GM23338 (cell line): ENCODE data around the gene DAPL1. TPM values are rescaled to one million over a fixed set of nuclear protein-coding genes. Genes with fewer than 3 reads are reported as not detected.

Experiments
- ATAC-seq: fragments of 200-7000 bp; cut with Tn5 transposase; 3 replicates; pipeline ENCODE4 v1.9.1; 2020
- DNase-seq: peaks from one replicate; pipeline ENCODE4 v3.0.0-alpha.2; 2015; ENCODE audit warnings: low spot score
- H2AFZ ChIP-seq: fragments of 200-600 bp; sonication (generic); 2 replicates; pipeline ENCODE4 v1.8.0; 2016; ENCODE audit warnings: antibody characterized with exemption, mild to moderate bottlenecking, moderate library complexity
- H3F3A ChIP-seq: fragments of 200-600 bp; sonication (generic); replicated peaks from 2 replicates; pipeline ENCODE4 v1.8.0; 2017; ENCODE audit warnings: antibody characterized with exemption, mixed run types, low read depth
- H3K27ac ChIP-seq: fragments of 200-600 bp; sonication (generic); 2 replicates; pipeline ENCODE4 v1.6.1; 2016; ENCODE audit warnings: low read depth
- H3K27me3 ChIP-seq: fragments of 200-600 bp; sonication (generic); 2 replicates; pipeline ENCODE4 v1.8.0; 2016; ENCODE audit warnings: mild to moderate bottlenecking, mixed run types, moderate library complexity; ENCODE audit not compliant: insufficient read depth
- H3K36me3 ChIP-seq: fragments of 200-600 bp; sonication (generic); 2 replicates; pipeline ENCODE4 v1.8.0; 2016; ENCODE audit warnings: mild to moderate bottlenecking; ENCODE audit not compliant: insufficient read depth
- H3K4me1 ChIP-seq: fragments of 200-600 bp; sonication (generic); 2 replicates; pipeline ENCODE4 v1.8.0; 2016; ENCODE audit warnings: mild to moderate bottlenecking, moderate library complexity; ENCODE audit not compliant: insufficient read depth
- H3K4me2 ChIP-seq: fragments of 200-600 bp; sonication (generic); 2 replicates; pipeline ENCODE4 v1.7.1; 2017; ENCODE audit warnings: mixed run types
- H3K4me3 ChIP-seq: fragments of 200-600 bp; sonication (generic); 2 replicates; pipeline ENCODE4 v1.6.1; 2016; ENCODE audit warnings: mixed run types
- H3K79me2 ChIP-seq: fragments of 200-600 bp; sonication (generic); replicated peaks from 2 replicates; pipeline ENCODE4 v1.8.0; 2017; ENCODE audit warnings: mild to moderate bottlenecking; ENCODE audit not compliant: insufficient read depth
- H3K9me2 ChIP-seq: fragments of 200-600 bp; sonication (generic); 2 replicates; pipeline ENCODE4 v1.8.0; 2017; ENCODE audit not compliant: insufficient read depth
- H4K20me1 ChIP-seq: fragments of 200-600 bp; sonication (generic); replicated peaks from 2 replicates; pipeline ENCODE4 v1.8.0; 2017; ENCODE audit warnings: mild to moderate bottlenecking; ENCODE audit not compliant: insufficient read depth
- H3K27ac Mint-ChIP-seq: 2 replicates; pipeline ENCODE4 v1.8.0; 2020; ENCODE audit warnings: inconsistent platforms, mild to moderate bottlenecking, moderate library complexity, mixed read lengths
- H3K27me3 Mint-ChIP-seq: 3 replicates; pipeline ENCODE4 v1.8.0; 2022; ENCODE audit warnings: low read depth, mild to moderate bottlenecking, moderate library complexity, mixed read lengths, inconsistent platforms; ENCODE audit not compliant: insufficient read depth, poor library complexity
- H3K36me3 Mint-ChIP-seq: 3 replicates; pipeline ENCODE4 v1.8.0; 2021; ENCODE audit warnings: low read depth, mild to moderate bottlenecking, inconsistent platforms, moderate library complexity, mixed read lengths
- H3K4me1 Mint-ChIP-seq: 3 replicates; pipeline ENCODE4 v1.8.0; 2020; ENCODE audit warnings: mild to moderate bottlenecking, inconsistent platforms, mixed read lengths
- H3K4me3 Mint-ChIP-seq: 3 replicates; pipeline ENCODE4 v1.8.0; 2021; ENCODE audit warnings: moderate library complexity, mild to moderate bottlenecking, inconsistent platforms, mixed read lengths
- H3K9me3 Mint-ChIP-seq: 3 replicates; pipeline ENCODE4 v1.8.0; 2020; ENCODE audit warnings: moderate library complexity, mild to moderate bottlenecking, inconsistent platforms, mixed read lengths
- CREB1 ChIP-seq: fragments of 250-450 bp; sonication (Bioruptor Pico); IDR thresholded peaks from 2 replicates; pipeline ENCODE4 v1.5.0; 2020; ENCODE audit warnings: low read depth, mild to moderate bottlenecking, moderate library complexity
- CTCF ChIP-seq, 2 experiments: fragments of 200-600 bp in 1 of 2; sonication (generic) in 1 of 2; conservative IDR thresholded peaks; 2 replicates each; pipeline versions ENCODE4 v1.5.1 to v1.6.1; 2016 to 2017; ENCODE audit warnings: antibody characterized with exemption in 2 of 2, low read depth in 2 of 2, mild to moderate bottlenecking in 2 of 2, moderate library complexity in 1 of 2
- EZH2 ChIP-seq: fragments of 200-600 bp; sonication (generic); IDR thresholded peaks from one replicate; pipeline ENCODE4 v1.8.0; 2017; ENCODE audit warnings: antibody characterized with exemption, mild to moderate bottlenecking, low read depth; ENCODE audit not compliant: unreplicated experiment
- NANOG ChIP-seq: IDR thresholded peaks from 2 replicates; pipeline ENCODE4 v1.6.1; 2016; ENCODE audit warnings: antibody characterized with exemption, borderline replicate concordance
- REST ChIP-seq: IDR thresholded peaks from one replicate; pipeline ENCODE4 v1.6.1; 2018; ENCODE audit warnings: antibody characterized with exemption; ENCODE audit not compliant: unreplicated experiment
- STAT1 ChIP-seq: IDR thresholded peaks from one replicate; pipeline ENCODE4 v1.6.1; 2016; ENCODE audit warnings: antibody characterized with exemption; ENCODE audit not compliant: unreplicated experiment
- ZNF114 ChIP-seq: fragments of 250-450 bp; sonication (Bioruptor Pico); IDR thresholded peaks from 2 replicates; pipeline ENCODE4 v1.5.0; 2020; ENCODE audit warnings: mild to moderate bottlenecking, moderate library complexity
- ZNF331 ChIP-seq: fragments of 250-450 bp; sonication (Bioruptor Pico); IDR thresholded peaks from 2 replicates; pipeline ENCODE4 v1.5.0; 2020; ENCODE audit warnings: low read depth, mild to moderate bottlenecking, moderate library complexity
- ZNF462 ChIP-seq: fragments of 250-450 bp; sonication (Bioruptor Pico); IDR thresholded peaks from 2 replicates; pipeline ENCODE4 v1.5.0; 2020; ENCODE audit warnings: mild to moderate bottlenecking, moderate library complexity
- polyA plus RNA-seq: library from polyadenylated mRNA; unstranded; fragments of >200 nt; fragmentation: Nextera tagmentation; extraction: Ambion mirVana; gene quantifications from 2 replicates; pipeline ENCODE4 v1.2.1, GENCODE V29; 2016
- total RNA-seq: library from RNA; depleted of rRNA; stranded (reverse); fragments of >200 nt; shearing (Covaris generic); gene quantifications from 2 replicates; pipeline ENCODE4 v1.2.3, GENCODE V29; 2014

Gene DAPL1
- total and polyA plus RNA-seq, 2 experiments from 2014 or later: not detected

GRCh38 chr2:158826965-158827364, 31.8 kb downstream of the DAPL1 start:
- H4K20me1 ChIP-seq: no peaks in the 10 kb centered on the region

More at GRCh38 chr2:158826965-158827364, 31.8 kb downstream of the DAPL1 start:
- TF ChIP-seq REST: no peak
- TF ChIP-seq CREB1 (CRISPR knock-in tag): no peak
- no peak for TF ChIP-seq ZNF331 (CRISPR knock-in tag)
- TF ChIP-seq ZNF114: no peak
- no peak for TF ChIP-seq STAT1
- TF ChIP-seq EZH2: no peak
- TF ChIP-seq NANOG: no peak
- no peak for TF ChIP-seq CTCF (conservative IDR thresholded peaks at IDR 0.05; ENCODE audit: low read depth in 2 of 2)
- no peak for TF ChIP-seq ZNF462
- no peaks in the 10 kb centered on the region for H3K9me3 Mint-ChIP-seq
- H3K36me3 ChIP-seq: no peaks in the 10 kb centered on the region
- no peaks in the 10 kb centered on the region for H3K27me3 Mint-ChIP-seq
- H2AFZ ChIP-seq: peak overlapping the region; percentile 32; the same call in 1 of the 2 replicates
- no peak overlapping the region for H3K27ac Mint-ChIP-seq
- ATAC-seq (no peak), DNase-seq (no peak)
- peaks cover 15% of the 10 kb centered on the region for H3K4me1 Mint-ChIP-seq
- no peaks in the 10 kb centered on the region for H3K27me3 ChIP-seq
- no peak overlapping the region for H3K27ac ChIP-seq
- H3K9me2 ChIP-seq: no peaks in the 10 kb centered on the region
- no peak overlapping the region for H3K4me3 Mint-ChIP-seq
- H3K79me2 ChIP-seq: no peaks in the 10 kb centered on the region
- no peaks in the 10 kb centered on the region for H3K36me3 Mint-ChIP-seq
- no peaks in the 10 kb centered on the region; the same call in none of the 2 replicates for H3K4me1 ChIP-seq
- no peak overlapping the region for H3K4me2 ChIP-seq
- H3K4me3 ChIP-seq: no peak overlapping the region
- H3F3A ChIP-seq: no peaks in the 10 kb centered on the region
